Effector CD4-positive, alpha-beta T cell (primary cell): ENCODE measurements around the gene DENND6A.
"Not testable (repeated sequence)": the region's sequence is repeated elsewhere in the genome, so short reads cannot be mapped to it uniquely, and the experiment has no call there.

Experiments used
- DNase-seq: peaks from one replicate; pipeline ENCODE4 v3.0.0-alpha.2; 2020

Gene DENND6A

DNA sequence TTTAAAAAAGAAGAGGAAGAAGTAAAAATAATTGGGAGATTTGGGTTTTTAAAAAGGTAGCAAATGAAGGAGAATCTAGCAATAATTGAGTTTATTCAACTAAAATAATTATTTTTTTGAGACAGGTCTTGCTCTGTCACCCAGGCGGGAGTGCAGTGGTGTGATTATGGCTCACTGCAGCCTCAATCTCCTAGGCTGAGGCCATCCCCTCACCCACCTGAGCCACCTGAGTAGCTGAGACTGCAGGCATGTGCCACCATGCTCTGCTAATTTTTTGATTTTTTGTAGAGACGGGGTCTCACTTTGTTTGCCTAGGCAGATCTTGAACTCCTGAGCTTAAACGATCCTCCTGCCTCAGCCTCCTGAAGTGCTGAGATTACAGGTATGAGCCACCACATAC lies 68.1 kb downstream of the DENND6A start:
- DNase-seq = no peak

GRCh38 chr3:57622362-57622761 lies 70.5 kb downstream of the DENND6A start:
- no peak for DNase-seq

DNA sequence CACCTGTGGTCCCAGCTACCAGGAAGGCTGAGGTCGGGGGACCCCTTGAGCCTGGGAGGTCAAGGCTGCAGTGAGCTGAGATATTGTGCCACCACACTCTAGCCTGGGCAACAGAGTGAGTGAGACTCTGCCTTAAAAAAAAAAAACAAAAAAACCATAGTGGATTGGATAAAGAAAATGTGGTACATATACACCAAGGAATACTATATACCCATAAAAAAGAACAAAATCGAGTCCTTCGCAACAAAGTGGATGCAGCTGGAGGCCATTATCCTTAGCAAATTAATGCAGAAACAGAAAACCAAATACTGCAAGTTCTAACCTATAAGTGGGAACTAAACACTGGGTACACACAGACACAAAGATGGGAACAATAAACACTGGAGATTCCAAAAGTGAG lies 75.1 kb downstream of the DENND6A start:
- no peak for DNase-seq

GRCh38 chr3:57616233-57616632 lies 76.6 kb downstream of the DENND6A start:
- DNase-seq = no peak

DNA sequence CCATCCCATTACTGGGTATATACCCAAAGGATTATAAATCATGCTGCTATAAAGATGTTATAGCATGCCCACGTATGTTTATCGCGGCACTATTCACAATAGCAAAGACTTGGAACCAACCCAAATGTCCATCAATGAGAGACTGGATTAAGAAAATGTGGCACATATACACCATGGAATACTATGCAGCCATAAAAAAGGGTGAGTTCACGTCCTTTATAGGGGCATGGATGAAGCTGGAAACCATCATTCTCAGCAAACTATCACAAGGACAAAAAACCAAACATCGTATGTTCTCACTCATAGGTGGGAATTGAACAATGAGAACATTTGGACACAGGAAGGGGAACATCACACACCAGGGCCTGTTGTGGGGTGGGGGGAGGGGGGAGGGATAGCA lies 81.0 kb downstream of the DENND6A start:
- not testable (repeated sequence) for DNase-seq

GRCh38 chr3:57605683-57606082 lies 87.2 kb downstream of the DENND6A start:
- DNase-seq = no peak

- no peak for DNase-seq
These were observed 87.9 kb downstream of the DENND6A start for GRCh38 chr3:57604971-57605370.

DNA sequence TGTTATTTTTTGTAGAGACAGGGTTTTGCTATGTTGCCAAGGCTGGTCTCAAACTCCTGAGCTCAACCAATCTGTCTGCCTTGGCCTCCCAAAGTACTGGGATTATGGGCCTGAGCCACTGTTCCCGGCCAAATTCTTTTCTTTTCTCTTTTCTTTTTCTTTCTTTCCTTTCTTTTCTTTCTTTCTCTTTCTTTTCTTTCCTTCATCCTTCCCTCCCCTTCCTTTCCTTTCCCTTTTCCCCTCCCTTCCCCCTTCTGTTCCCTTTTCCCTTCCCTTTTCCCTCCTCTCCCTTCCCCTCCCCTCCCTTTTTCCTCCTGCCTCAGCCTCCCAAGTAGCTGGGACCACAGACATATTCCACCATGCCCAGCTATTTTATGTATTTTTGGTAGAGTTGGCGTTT lies 92.7 kb downstream of the DENND6A start:
- no peak for DNase-seq

GRCh38 chr3:57598765-57599360 lies 94.0 kb downstream of the DENND6A start:
- DNase-seq = no peak

DNA sequence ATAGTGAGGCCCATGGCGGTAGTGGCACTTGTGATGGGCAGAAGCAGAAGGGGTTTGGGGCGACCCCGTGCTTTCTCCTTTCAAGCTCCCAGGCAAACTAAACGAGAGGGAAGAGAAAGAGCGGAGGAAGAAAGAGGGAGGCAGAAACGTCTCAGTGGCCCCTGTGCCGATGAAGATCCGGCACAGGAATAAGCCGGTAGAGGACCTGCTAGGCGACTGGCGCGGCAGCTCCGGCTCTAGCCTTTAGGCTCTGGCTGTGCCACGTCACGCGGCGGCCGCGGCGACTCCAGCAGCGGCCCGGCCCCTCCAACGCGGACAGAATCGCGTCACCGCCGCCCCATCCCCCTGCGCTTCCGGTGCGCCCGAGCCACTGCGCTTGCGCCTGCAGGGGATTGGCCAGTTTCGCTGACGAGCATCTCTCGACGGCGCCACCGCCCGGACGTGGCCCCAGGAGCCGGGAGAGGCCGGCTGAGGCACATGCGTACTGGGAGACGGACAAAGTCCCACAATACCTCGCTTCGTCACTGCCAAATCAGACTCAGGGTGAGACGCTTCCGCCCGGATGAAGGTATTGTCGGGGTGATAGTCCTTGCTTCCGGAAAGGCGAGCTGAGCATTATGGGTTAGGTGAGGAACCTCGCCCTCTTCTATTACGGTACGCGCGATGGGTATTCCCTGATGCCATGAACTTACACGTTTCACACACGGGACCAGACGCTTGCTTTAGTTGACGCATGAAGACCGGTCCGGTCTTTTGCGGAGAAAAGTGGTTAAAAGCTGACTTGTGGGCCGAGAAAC lies 95.6 kb downstream of the DENND6A start, which contains the start of gene ARF4:
Gene ARF4 (minus strand): TSS at position 218 of the 797 bp plus-strand sequence. CDS start 204 bp downstream, at position 14.
- peak; percentile 98 for DNase-seq

- DNase-seq = peak; percentile 50
These were observed 96.3 kb downstream of the DENND6A start for GRCh38 chr3:57596495-57597126.

DNA sequence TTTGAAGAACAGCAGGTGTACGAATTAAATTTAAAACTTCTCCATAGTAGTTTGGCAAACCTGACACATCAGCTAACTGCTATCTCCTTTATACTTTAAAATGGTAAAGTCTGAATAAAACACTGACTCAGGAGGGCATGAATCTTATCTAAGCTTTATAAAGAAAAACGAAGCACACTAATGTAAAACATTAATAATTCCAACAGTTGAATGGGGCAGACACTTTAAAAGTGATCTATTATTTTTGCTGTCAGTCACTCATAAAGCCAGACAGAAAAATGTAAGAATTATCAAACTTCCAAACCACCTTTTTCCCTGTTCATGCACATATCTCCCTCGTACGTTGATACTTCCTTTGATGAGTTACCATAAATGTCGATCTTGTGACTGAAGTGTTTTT lies 98.3 kb downstream of the DENND6A start:
- DNase-seq = no peak

DNA sequence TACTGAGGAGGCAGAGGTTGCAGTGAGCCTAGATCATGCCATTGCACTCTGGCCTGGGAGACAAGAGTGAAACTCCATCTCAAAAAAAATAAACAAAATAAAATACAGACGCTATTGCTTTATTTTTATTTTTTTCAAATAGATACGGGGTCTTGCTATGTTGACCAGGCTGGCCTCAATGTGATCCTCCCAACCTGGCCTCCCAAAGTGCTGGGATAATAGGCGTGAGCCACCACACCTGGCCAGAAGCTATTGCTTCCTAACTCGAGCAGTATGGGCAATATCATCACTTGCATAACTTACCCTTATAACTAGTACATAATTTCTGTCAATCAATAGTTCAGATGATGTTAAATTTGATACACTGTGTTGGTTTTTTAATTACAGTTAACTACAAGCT lies 98.7 kb downstream of the DENND6A start:
- no peak for DNase-seq

DNA sequence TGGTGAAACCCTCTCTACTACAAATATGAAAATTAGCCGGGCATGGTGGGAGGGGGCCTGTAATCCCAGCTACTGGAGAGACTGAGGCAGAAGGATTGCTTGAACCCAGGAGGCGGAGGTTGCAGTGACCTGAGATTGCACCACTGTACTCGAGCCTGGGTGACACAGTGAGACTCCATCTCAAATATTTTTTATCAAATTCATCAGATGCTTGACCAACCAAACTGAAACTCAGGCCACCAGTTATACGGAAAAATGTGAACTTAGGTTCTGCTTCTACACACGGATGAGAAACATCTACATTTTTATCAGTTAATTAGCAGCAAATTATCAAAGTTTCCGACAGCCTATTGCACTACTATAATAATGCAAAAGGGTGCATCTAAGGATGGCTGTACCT lies 100.6 kb downstream of the DENND6A start:
- no peak for DNase-seq

GRCh38 chr3:57587905-57588304 lies 105.0 kb downstream of the DENND6A start:
- DNase-seq = no peak

GRCh38 chr3:57586778-57587177 lies 106.1 kb downstream of the DENND6A start:
- DNase-seq = no peak

DNA sequence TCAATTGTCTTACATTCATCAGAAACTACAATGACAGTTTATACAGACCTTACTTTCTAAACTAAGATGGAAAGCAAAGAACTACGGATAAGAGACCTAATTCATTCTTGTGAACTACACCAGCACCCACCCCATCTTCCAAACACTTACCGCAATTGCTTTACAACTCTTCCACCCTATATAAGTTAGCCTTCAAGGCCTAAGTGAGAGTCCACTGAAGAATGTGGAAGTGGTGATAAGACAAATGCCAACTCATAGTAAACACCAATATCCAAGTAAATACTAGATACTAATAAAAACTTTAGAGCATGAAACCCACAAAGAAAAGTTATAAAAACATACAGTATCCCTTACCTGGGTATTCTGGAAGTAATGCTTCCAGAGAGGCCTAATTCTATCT lies 109.3 kb downstream of the DENND6A start:
- no peak for DNase-seq

- no peak for DNase-seq
These were observed 110.3 kb downstream of the DENND6A start for GRCh38 chr3:57582474-57583168.

- no peak for DNase-seq
These were observed 115.1 kb downstream of the DENND6A start for GRCh38 chr3:57577801-57578200.

DNA sequence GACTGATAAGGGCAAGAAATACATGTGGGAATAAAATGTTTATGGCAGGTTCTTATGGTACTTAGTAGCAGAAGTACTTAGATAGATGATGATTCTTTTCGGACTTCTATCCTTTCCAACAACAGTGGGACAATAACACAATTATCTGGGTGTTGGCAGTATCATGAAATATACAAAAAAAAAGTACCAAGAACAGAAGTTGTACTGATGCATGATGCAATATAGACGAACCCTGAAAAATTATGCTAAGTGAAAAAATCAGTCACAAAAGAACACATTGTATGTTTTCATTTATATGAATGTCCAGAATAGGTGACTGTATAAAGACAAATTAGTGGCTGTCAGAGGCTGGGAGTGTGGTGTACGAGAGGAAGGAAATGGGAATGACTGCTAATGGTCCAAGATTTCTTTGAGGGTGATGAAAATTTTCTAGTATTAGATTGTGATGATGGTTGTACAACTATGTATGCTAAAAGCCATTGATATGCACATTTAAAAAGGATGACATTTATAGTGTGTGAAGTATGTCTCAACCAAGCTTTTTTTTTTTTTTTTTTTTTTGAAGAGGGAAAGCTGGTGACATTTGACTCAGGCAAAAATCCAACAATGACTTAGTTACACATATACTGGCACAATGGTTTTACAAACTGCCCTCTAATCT lies 116.8 kb downstream of the DENND6A start:
- DNase-seq = no peak
